ENCODE data around the gene PRSS12. TPM values are rescaled to one million over a fixed set of nuclear protein-coding genes. Genes with fewer than 3 reads are reported as not detected.
"Not testable (repeated sequence)": the region's sequence is repeated elsewhere in the genome, so short reads cannot be mapped to it uniquely, and the experiment has no call there.

The PRSS12 gene
- total RNA-seq, 1 experiment from 2014 or later, result 3.1 TPM

DNA sequence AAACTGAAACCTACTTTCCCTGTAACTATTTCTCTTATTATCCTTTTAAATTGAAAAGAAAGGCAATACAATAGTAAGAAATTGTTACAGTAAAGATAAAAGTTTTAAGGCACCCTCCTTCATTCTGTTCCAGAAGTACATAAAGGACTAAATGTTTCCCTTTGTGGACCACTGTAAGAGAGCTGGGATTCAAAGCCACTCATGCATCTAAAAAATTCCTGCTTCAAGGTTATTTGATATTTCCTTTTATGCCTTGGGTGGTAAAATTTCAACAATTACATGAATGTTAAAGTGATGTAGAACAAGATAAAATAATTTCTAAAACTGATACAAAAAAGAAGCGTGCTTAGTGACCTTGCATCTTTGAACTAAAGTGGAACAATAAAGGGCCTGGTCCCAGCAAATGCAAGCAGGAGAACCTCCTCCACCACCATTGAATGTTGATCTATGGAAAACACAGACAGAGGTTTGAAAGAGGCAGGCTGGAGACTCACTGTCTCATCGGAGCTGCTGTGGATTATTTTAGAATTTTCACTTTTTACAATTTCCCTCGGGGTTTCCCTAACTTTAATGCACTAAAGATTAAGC lies 42.3 kb upstream of the PRSS12 start:
- Histone ChIP-seq H3K4me1 (ENCODE audit: insufficient read depth, low read length, poor library complexity, severe bottlenecking) (no peaks in the 10 kb centered on the region), H3K36me3 (ENCODE audit: insufficient read depth, low read length, poor library complexity, severe bottlenecking) (no peaks in the 10 kb centered on the region), H3K9me3 (ENCODE audit: low read depth, low read length, poor library complexity, severe bottlenecking) (no peaks in the 10 kb centered on the region), H3K27ac (ENCODE audit: low read depth, low read length, poor library complexity, severe bottlenecking) (no peak overlapping the region), H3K27me3 (replicated peaks; ENCODE audit: insufficient read depth, low read depth, low read length, poor library complexity) (no peaks in the 10 kb centered on the region), H3K4me3 (ENCODE audit: low read depth, low read length, poor library complexity, severe bottlenecking) (no peak overlapping the region)
- intact Hi-C loops (cut with micrococcal nuclease; ENCODE audit: unreplicated experiment), result no loop called here
- ChIA-PET CTCF (no interaction called here), POLR2A (ENCODE audit: low non-redundant PET) (no interaction called here)
- no peak for TF ChIP-seq EZH2 (IDR thresholded peaks at IDR 0.05; ENCODE audit: borderline replicate concordance, low read depth, low read length, poor library complexity, severe bottlenecking)
- TF ChIP-seq, protein P1, sequence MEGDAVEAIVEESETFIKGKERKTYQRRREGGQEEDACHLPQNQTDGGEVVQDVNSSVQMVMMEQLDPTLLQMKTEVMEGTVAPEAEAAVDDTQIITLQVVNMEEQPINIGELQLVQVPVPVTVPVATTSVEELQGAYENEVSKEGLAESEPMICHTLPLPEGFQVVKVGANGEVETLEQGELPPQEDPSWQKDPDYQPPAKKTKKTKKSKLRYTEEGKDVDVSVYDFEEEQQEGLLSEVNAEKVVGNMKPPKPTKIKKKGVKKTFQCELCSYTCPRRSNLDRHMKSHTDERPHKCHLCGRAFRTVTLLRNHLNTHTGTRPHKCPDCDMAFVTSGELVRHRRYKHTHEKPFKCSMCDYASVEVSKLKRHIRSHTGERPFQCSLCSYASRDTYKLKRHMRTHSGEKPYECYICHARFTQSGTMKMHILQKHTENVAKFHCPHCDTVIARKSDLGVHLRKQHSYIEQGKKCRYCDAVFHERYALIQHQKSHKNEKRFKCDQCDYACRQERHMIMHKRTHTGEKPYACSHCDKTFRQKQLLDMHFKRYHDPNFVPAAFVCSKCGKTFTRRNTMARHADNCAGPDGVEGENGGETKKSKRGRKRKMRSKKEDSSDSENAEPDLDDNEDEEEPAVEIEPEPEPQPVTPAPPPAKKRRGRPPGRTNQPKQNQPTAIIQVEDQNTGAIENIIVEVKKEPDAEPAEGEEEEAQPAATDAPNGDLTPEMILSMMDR (conservative IDR thresholded peaks at IDR 0.05; ENCODE audit: low read depth, low read length), result no peak
- no peak for DNase-seq (ENCODE audit: low spot score)
- BruUV-seq (replicated peaks), result no TSS peak

DNA sequence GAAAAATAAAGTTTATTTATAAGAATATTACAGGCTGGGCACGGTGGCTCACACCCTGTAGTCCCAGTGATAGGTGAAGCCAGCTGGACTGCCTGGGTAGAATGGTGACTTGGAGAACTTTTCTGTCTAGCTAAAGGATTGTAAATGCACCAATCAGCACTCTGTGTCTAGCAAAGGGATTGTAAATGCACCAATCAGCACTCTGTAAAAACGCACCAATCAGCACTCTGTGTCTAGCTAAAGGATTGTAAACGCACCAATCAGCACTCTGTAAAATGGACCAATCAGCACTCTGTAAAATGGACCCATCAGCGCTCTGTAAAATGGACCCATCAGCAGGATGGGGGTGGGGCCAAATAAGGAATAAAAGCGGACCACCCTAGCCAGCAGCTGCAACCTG lies 39.7 kb upstream of the PRSS12 start:
- H3K4me3 ChIP-seq (ENCODE audit: low read depth, low read length, poor library complexity, severe bottlenecking); H3K27me3 ChIP-seq (replicated peaks; ENCODE audit: insufficient read depth, low read depth, low read length, poor library complexity); intact Hi-C loops (cut with micrococcal nuclease; ENCODE audit: unreplicated experiment); H3K9me3 ChIP-seq (ENCODE audit: low read depth, low read length, poor library complexity, severe bottlenecking); H3K4me1 ChIP-seq (ENCODE audit: insufficient read depth, low read length, poor library complexity, severe bottlenecking); CTCF ChIA-PET; H3K27ac ChIP-seq (ENCODE audit: low read depth, low read length, poor library complexity, severe bottlenecking); BruUV-seq (replicated peaks); H3K36me3 ChIP-seq (ENCODE audit: insufficient read depth, low read length, poor library complexity, severe bottlenecking); DNase-seq (ENCODE audit: low spot score); POLR2A ChIA-PET (ENCODE audit: low non-redundant PET): not testable (repeated sequence)

DNA sequence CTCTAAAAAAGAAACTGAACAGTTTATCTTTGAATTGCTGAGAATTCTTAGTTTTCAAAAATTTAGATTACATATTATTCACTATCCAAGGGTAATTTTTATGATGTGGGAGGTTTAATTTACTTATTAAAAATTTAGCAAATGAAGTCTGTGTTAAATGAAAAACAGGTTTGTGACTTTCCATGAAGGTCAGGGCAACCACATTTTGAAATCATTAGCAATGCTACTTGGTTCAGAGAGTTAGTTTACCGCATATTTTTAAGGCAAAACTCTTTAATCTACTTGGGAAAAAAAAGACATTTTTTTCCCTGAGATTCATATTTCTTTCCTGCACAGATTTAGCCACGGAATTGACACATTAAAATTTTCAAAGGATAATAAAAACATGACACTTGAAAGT lies 37.3 kb upstream of the PRSS12 start:
- no peak for DNase-seq (ENCODE audit: low spot score)
- no peak for TF ChIP-seq EZH2 (IDR thresholded peaks at IDR 0.05; ENCODE audit: borderline replicate concordance, low read depth, low read length, poor library complexity, severe bottlenecking)
- TF ChIP-seq, protein P1 (conservative IDR thresholded peaks at IDR 0.05; ENCODE audit: low read depth, low read length), result no peak
- Histone ChIP-seq H3K36me3 (ENCODE audit: insufficient read depth, low read length, poor library complexity, severe bottlenecking) (no peaks in the 10 kb centered on the region), H3K27me3 (replicated peaks; ENCODE audit: insufficient read depth, low read depth, low read length, poor library complexity) (no peaks in the 10 kb centered on the region), H3K4me3 (ENCODE audit: low read depth, low read length, poor library complexity, severe bottlenecking) (no peak overlapping the region), H3K4me1 (ENCODE audit: insufficient read depth, low read length, poor library complexity, severe bottlenecking) (no peaks in the 10 kb centered on the region), H3K9me3 (ENCODE audit: low read depth, low read length, poor library complexity, severe bottlenecking) (no peaks in the 10 kb centered on the region), H3K27ac (ENCODE audit: low read depth, low read length, poor library complexity, severe bottlenecking) (no peak overlapping the region)
- POLR2A ChIA-PET (ENCODE audit: low non-redundant PET), result no interaction called here
- intact Hi-C loops (cut with micrococcal nuclease; ENCODE audit: unreplicated experiment), result no loop called here
- CTCF ChIA-PET, result no interaction called here
- BruUV-seq (replicated peaks), result no TSS peak

DNA sequence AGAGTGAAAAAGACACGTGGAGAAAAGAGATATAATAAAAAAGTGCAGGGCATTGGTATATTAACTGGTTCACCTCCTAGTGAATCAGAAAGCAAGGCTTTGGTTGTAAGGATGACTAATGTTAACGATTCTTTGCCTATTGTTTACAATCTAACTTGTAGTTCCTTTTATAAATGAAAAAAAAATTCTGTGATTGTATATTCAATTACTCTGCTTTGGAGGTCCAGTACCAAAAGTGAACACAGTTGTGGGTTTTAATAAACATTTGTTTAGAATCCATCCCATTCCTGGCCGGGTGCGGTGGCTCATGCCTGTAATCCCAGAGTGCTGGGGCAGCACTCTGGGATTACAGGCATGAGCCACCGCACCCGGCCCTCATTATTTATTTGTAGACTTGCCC lies 36.9 kb upstream of the PRSS12 start:
- Histone ChIP-seq H3K4me1 (ENCODE audit: insufficient read depth, low read length, poor library complexity, severe bottlenecking) (no peaks in the 10 kb centered on the region), H3K9me3 (ENCODE audit: low read depth, low read length, poor library complexity, severe bottlenecking) (no peaks in the 10 kb centered on the region), H3K27ac (ENCODE audit: low read depth, low read length, poor library complexity, severe bottlenecking) (no peak overlapping the region), H3K36me3 (ENCODE audit: insufficient read depth, low read length, poor library complexity, severe bottlenecking) (no peaks in the 10 kb centered on the region), H3K4me3 (ENCODE audit: low read depth, low read length, poor library complexity, severe bottlenecking) (no peak overlapping the region), H3K27me3 (replicated peaks; ENCODE audit: insufficient read depth, low read depth, low read length, poor library complexity) (no peaks in the 10 kb centered on the region)
- TF ChIP-seq, protein P1 (conservative IDR thresholded peaks at IDR 0.05; ENCODE audit: low read depth, low read length), result no peak
- no peak for TF ChIP-seq EZH2 (IDR thresholded peaks at IDR 0.05; ENCODE audit: borderline replicate concordance, low read depth, low read length, poor library complexity, severe bottlenecking)
- POLR2A ChIA-PET (ENCODE audit: low non-redundant PET), result no interaction called here
- CTCF ChIA-PET, result no interaction called here
- BruUV-seq (replicated peaks), result no TSS peak
- intact Hi-C loops (cut with micrococcal nuclease; ENCODE audit: unreplicated experiment), result no loop called here
- no peak for DNase-seq (ENCODE audit: low spot score)

All from A673 (cell line).